Caco-2 (cell line): Measurements from ENCODE around the gene DBH. TPM values are rescaled to one million over a fixed set of nuclear protein-coding genes. Genes with fewer than 3 reads are reported as not detected.

Source experiments
- BruUV-seq: library from RNA; stranded (reverse); fragments of 400-500 nt; replicated peaks from 2 replicates; lab custom pipeline; 2021; lab: Mats Ljungman, UMichigan
- CTCF ChIA-PET: fragments of 300-600 bp; sonication (Branson Sonifier 250); formaldehyde crosslinking; loops from one replicate; lab custom pipeline; 2022; ENCODE audit warnings: antibody characterized with exemption; lab: Charles Lee
- POLR2A ChIA-PET: fragments of 300-600 bp; sonication (Branson Sonifier 250); formaldehyde crosslinking; loops from one replicate; lab custom pipeline; 2022; ENCODE audit warnings: antibody characterized with exemption; lab: Charles Lee
- DNase-seq, 2 experiments: peaks; one replicate each; pipeline versions ENCODE4 v3.0.0 to v3.0.0-alpha.2; 2020 to 2022
- H3K27me3 ChIP-seq: replicated peaks from 2 replicates; pipeline ENCODE4 v1.6.0; 2011; ENCODE audit warnings: low read length; ENCODE audit not compliant: control insufficient read depth, insufficient read depth
- H3K36me3 ChIP-seq: 2 replicates; pipeline ENCODE4 v1.5.1; 2011; ENCODE audit warnings: low read length; ENCODE audit not compliant: control insufficient read depth, insufficient read depth
- H3K4me1 ChIP-seq: fragments of 250-450 bp; sonication (Bioruptor Pico); 2 replicates; pipeline ENCODE4 v1.5.1; 2020; ENCODE audit warnings: mild to moderate bottlenecking
- H3K4me3 ChIP-seq: 2 replicates; pipeline ENCODE4 v1.5.1; 2011; ENCODE audit warnings: low read depth, mild to moderate bottlenecking, control low read depth, low read length
- H3K9me3 ChIP-seq: fragments of 250-450 bp; sonication (Bioruptor Pico); 2 replicates; pipeline ENCODE4 v1.5.1; 2020; ENCODE audit warnings: mild to moderate bottlenecking, moderate library complexity
- H3K27ac Mint-ChIP-seq: one replicate; pipeline ENCODE4 v1.8.0; 2022; ENCODE audit warnings: mixed read lengths; ENCODE audit not compliant: unreplicated experiment
- H3K27me3 Mint-ChIP-seq: one replicate; pipeline ENCODE4 v1.8.0; 2022; ENCODE audit warnings: mixed read lengths; ENCODE audit not compliant: insufficient read depth, unreplicated experiment
- H3K36me3 Mint-ChIP-seq: one replicate; pipeline ENCODE4 v1.8.0; 2022; ENCODE audit warnings: mild to moderate bottlenecking, mixed read lengths; ENCODE audit not compliant: insufficient read depth, unreplicated experiment
- H3K4me1 Mint-ChIP-seq: one replicate; pipeline ENCODE4 v1.8.0; 2022; ENCODE audit warnings: low read depth, mixed read lengths; ENCODE audit not compliant: unreplicated experiment
- H3K4me3 Mint-ChIP-seq: one replicate; pipeline ENCODE4 v1.8.0; 2022; ENCODE audit warnings: mild to moderate bottlenecking, moderate library complexity, mixed read lengths; ENCODE audit not compliant: unreplicated experiment
- H3K9me3 Mint-ChIP-seq: one replicate; pipeline ENCODE4 v1.8.0; 2022; ENCODE audit warnings: mixed read lengths; ENCODE audit not compliant: unreplicated experiment
- intact Hi-C: fragments of 100-400 bp; cut with micrococcal nuclease; formaldehyde crosslinking; loops from one replicate; pipeline ENCODE4 v1.10.0; 2022; ENCODE audit not compliant: unreplicated experiment
- total RNA-seq: library from RNA; stranded (reverse); gene quantifications from 2 replicates; pipeline ENCODE4 v1.2.3, GENCODE V29; 2022
- TF ChIP-seq, protein P1 (sequence below), 2 experiments: fragments of 200-600 bp in 1 of 2; IDR thresholded peaks; 1 replicate in 1 of 2; 2 replicates in 1 of 2; pipeline versions ENCODE4 v1.5.1 to v1.8.0; 2011 to 2022; ENCODE audit warnings: antibody characterized with exemption in 1 of 2, control low read depth in 1 of 2, inconsistent platforms in 1 of 2, low read depth in 1 of 2, low read length in 1 of 2, mild to moderate bottlenecking in 1 of 2, moderate library complexity in 1 of 2; ENCODE audit not compliant: insufficient read depth in 1 of 2, severe bottlenecking in 1 of 2, unreplicated experiment in 1 of 2

Gene DBH
- total RNA-seq, 1 experiment from 2014 or later, result not detected

DNA sequence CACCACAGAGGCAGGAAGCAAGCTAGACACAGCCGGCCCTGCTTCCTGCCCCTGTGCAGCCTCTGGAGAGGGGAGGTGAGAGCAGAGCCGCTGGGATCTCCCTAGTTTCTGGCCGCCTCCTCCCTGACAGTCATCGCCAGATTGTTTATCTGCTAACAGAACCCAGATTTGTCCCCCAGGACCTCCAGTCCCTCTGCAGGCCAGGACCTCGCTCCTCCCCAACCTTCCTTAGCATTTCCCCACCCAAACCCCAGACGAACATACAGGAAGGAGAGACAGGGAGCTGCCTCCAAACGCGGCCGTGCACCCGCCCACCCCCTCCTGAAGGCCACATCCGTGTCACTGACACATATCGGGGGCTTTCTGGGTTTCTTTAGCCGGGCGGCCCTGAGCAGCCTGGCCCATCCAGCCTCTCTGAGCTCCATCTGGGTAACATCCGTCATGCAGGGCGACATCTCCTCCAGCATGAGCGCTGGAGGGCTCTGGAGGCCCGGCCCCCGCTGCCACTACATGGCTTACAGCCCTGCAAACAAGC, 47.5 kb downstream of the DBH start:
- Mint-ChIP-seq H3K4me3 (no peak overlapping the region), H3K27me3 (no peaks in the 10 kb centered on the region), H3K27ac (no peak overlapping the region), H3K9me3 (no peaks in the 10 kb centered on the region), H3K4me1 (peaks cover 7% of the 10 kb centered on the region), H3K36me3 (no peaks in the 10 kb centered on the region)
- H3K9me3 ChIP-seq, result no peaks in the 10 kb centered on the region
- intact Hi-C loops, result no loop called here
- no peak overlapping the region for H3K4me3 ChIP-seq
- BruUV-seq, result no TSS peak
- TF ChIP-seq, protein P1, sequence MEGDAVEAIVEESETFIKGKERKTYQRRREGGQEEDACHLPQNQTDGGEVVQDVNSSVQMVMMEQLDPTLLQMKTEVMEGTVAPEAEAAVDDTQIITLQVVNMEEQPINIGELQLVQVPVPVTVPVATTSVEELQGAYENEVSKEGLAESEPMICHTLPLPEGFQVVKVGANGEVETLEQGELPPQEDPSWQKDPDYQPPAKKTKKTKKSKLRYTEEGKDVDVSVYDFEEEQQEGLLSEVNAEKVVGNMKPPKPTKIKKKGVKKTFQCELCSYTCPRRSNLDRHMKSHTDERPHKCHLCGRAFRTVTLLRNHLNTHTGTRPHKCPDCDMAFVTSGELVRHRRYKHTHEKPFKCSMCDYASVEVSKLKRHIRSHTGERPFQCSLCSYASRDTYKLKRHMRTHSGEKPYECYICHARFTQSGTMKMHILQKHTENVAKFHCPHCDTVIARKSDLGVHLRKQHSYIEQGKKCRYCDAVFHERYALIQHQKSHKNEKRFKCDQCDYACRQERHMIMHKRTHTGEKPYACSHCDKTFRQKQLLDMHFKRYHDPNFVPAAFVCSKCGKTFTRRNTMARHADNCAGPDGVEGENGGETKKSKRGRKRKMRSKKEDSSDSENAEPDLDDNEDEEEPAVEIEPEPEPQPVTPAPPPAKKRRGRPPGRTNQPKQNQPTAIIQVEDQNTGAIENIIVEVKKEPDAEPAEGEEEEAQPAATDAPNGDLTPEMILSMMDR (IDR thresholded peaks at IDR 0.05; ENCODE audit: insufficient read depth in 1 of 2, low read depth in 1 of 2, low read length in 1 of 2, severe bottlenecking in 1 of 2, unreplicated experiment in 1 of 2), result no peak
- CTCF ChIA-PET, result no interaction called here
- H3K36me3 ChIP-seq, result no peaks in the 10 kb centered on the region
- no peaks in the 10 kb centered on the region for H3K27me3 ChIP-seq
- H3K4me1 ChIP-seq, result no peaks in the 10 kb centered on the region
- POLR2A ChIA-PET, result no interaction called here
- no peak for DNase-seq

DNA sequence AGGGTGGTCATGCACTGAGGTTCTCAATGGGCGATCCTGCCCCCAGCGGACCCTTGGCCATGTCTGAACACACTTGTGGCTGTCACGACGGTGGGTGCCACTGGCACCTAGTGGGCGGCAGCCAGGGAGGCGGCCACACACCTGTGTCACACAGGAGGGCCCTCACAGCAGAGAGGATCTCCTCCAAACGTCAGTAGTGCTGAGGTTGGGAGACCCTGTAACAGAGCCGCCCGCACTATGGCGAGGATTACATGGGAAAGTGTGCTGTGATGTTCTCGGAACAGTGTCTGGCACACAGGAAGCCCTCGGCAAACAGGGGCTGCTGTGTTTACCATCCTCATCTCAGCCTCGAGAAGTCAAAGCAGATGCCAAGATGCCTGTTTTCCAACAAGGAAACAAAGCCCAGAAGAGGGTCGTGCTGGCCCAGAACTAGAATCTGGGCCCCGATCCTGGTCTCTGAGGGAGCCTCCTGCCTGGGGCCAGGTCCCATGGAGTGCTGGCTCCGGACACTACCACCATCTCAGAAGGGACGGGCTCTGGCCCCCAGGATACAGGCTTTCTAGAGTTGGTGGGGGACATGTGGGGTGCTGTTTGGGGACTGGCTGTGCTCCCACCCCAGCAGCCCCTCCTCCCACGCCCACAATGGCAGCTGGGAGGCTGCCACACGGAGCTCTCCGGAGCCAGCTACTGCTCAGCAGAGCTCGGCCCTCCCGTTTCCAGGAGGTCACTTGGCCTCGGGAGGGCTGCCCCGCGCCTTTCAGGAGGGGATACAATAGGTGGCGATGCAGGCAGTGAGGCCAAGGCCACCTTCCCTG, 48.2 kb downstream of the DBH start:
- H3K9me3 Mint-ChIP-seq, result no peaks in the 10 kb centered on the region

DNA sequence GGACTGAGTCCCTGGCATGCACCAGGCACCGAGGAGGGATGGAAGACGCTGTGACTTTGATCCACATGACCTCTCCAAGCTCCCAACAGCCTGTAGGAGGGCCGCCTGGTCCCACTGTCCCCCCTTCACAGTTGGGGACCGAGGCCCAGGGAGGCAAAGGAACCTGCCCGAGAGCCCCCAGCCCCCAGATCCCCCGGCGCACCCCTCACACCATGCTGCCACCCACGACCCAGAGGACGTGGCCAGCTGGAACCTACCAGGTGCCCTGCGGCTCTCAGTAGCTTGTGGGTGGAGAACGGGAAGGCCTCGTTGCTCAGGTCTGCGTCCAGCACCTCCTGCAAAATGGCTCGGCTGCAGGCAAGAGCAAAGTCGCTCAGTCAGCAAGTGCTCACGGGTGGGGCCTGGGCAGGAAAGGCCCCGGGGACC, 48.8 kb downstream of the DBH start:
- H3K36me3 Mint-ChIP-seq, result no peaks in the 10 kb centered on the region
- no peak overlapping the region for H3K4me3 Mint-ChIP-seq
- H3K27ac Mint-ChIP-seq, result no peak overlapping the region
- CTCF ChIA-PET, result no interaction called here
- no peak overlapping the region for H3K4me3 ChIP-seq
- H3K27me3 ChIP-seq, result no peaks in the 10 kb centered on the region
- peaks cover 16% of the 10 kb centered on the region for H3K4me1 Mint-ChIP-seq
- H3K27me3 Mint-ChIP-seq, result no peaks in the 10 kb centered on the region
- no peaks in the 10 kb centered on the region for H3K9me3 Mint-ChIP-seq
- peaks cover 8% of the 10 kb centered on the region for H3K4me1 ChIP-seq
- TF ChIP-seq, protein P1 (IDR thresholded peaks at IDR 0.05; ENCODE audit: insufficient read depth in 1 of 2, low read depth in 1 of 2, low read length in 1 of 2, severe bottlenecking in 1 of 2, unreplicated experiment in 1 of 2), result no peak
- BruUV-seq, result no TSS peak
- POLR2A ChIA-PET, result no interaction called here
- no peaks in the 10 kb centered on the region for H3K9me3 ChIP-seq
- no peaks in the 10 kb centered on the region for H3K36me3 ChIP-seq
- intact Hi-C loops, result no loop called here
- no peak for DNase-seq

More for the DNA sequence above, 48.2 kb downstream of the DBH start:
- peaks cover 14% of the 10 kb centered on the region for H3K4me1 Mint-ChIP-seq
- no peak overlapping the region for H3K27ac Mint-ChIP-seq
- no peaks in the 10 kb centered on the region for H3K27me3 ChIP-seq
- no peak overlapping the region for H3K4me3 ChIP-seq
- no peak for DNase-seq
- H3K9me3 ChIP-seq, result no peaks in the 10 kb centered on the region
- H3K36me3 ChIP-seq, result no peaks in the 10 kb centered on the region
- peaks cover 2% of the 10 kb centered on the region for H3K4me1 ChIP-seq
- no peaks in the 10 kb centered on the region for H3K27me3 Mint-ChIP-seq
- ChIA-PET CTCF (no interaction called here), POLR2A (no interaction called here)
- H3K36me3 Mint-ChIP-seq, result no peaks in the 10 kb centered on the region
- TF ChIP-seq, protein P1 (IDR thresholded peaks at IDR 0.05; ENCODE audit: insufficient read depth in 1 of 2, low read depth in 1 of 2, low read length in 1 of 2, severe bottlenecking in 1 of 2, unreplicated experiment in 1 of 2), result no peak
- no TSS peak for BruUV-seq
- intact Hi-C loops, result no loop called here
- no peak overlapping the region for H3K4me3 Mint-ChIP-seq
